GM21825 (cell line): ENCODE results near the gene ENGASE.

Experiments used
- ATAC-seq: cut with Tn5 transposase; IDR thresholded peaks from one replicate; pipeline ENCODE4 v1.9.1; 2021; ENCODE audit warnings: mild to moderate bottlenecking, moderate library complexity; ENCODE audit not compliant: unreplicated experiment

ENGASE gene

GRCh38 chr17:79090443-79091225 lies 16.0 kb downstream of the ENGASE start:
- ATAC-seq, result no peak

GRCh38 chr17:79091226-79091670 lies 16.6 kb downstream of the ENGASE start:
- no peak for ATAC-seq

GRCh38 chr17:79092567-79092966 lies 17.9 kb downstream of the ENGASE start:
- no peak for ATAC-seq

- no peak for ATAC-seq
Measured at GRCh38 chr17:79093270-79093669, 18.6 kb downstream of the ENGASE start.

DNA sequence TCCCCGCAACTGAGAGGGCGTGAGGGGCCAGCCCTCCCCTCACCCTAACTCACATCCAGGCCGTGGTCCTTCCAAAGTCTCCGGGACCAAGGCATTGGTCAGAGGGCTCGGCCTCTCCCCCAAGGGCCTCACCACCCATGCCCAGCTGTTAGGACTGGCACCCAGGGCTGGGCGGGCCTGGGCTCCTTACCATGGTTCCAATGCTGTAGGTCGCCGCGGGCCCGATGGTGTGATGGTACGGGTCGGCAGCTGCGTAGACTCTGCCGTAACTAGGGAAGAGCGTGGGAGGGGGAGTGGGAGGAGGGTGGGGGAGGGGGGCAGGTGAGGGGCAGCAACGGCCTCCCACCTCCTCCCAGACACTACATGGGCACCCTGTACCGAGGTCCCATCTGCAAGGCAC lies 19.6 kb downstream of the ENGASE start:
- ATAC-seq, result no peak

DNA sequence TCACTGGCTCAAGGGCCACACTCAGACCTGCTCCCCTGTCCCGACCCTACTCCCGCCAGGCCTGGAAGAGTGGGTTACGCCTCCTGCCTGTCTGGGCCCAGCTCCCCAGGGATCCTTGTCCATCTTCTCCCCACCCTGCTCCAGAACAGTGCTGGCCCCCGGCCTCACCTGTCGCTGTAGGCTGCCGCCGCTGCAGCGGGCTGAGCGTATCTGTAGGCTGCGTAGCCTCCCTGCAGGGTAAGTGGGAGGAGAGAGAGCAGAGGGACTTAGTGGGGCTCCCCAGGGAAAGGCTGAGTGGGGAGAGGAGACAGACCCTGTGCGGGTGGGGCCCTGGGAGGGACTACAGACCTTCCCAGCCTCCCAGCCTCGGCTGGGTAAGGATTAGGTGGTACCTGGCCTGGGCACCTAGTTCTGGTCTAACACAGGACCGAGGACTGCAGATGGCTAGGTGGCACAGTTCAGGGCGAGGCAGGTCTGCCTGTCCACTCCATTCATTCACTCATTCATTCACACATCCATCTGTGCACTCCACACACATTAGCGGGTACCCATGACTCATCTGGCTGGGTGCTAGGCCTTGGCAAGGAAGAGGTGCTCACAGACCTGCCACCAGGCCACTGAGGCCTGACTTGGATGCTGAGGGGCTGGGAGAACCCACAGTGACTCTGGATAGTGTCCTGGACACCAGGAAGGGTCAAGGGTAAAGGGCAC lies 20.9 kb downstream of the ENGASE start:
- no peak for ATAC-seq

- ATAC-seq, result no peak
Measured at GRCh38 chr17:79096477-79096876, 21.9 kb downstream of the ENGASE start.

DNA sequence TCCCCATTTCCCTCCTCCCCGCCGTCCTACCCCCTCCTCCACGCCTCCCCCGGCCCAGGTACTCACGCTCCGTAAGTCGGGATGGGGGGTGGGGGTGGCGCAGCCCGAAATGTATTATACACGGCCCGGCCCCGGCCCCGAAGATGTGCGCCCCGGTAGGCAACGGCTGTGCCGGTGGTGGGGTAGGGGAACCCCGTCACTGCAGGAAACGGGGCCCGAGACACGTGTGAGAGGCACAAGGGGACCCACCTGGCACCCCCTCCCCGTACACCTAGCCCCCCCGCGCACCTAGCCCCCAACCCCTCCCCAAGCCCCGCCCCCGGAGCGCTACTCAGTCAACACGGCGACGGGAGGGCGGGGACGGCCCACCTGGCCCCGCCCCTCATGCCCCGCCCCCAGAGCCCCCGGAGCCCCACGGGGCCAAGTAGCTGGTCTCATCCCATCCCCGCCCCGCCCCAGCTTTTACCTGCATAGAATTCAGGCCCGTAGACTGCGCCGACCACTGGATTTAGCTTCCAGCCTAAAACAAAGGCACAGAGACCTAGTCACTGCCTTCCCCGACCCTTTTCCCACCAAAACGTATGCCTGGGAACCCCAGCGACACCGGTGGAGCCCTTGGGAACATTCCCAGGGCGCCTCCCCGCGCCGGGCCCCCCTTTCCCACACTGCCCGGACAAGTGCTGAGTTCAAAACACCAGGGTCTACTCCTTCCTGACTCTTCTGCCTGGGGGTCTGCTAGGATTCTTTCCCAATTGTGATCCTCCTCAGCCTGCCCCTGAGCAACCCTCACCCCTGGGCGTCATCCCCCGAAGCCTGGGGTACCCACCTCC lies 22.8 kb downstream of the ENGASE start:
- ATAC-seq, result no peak

DNA sequence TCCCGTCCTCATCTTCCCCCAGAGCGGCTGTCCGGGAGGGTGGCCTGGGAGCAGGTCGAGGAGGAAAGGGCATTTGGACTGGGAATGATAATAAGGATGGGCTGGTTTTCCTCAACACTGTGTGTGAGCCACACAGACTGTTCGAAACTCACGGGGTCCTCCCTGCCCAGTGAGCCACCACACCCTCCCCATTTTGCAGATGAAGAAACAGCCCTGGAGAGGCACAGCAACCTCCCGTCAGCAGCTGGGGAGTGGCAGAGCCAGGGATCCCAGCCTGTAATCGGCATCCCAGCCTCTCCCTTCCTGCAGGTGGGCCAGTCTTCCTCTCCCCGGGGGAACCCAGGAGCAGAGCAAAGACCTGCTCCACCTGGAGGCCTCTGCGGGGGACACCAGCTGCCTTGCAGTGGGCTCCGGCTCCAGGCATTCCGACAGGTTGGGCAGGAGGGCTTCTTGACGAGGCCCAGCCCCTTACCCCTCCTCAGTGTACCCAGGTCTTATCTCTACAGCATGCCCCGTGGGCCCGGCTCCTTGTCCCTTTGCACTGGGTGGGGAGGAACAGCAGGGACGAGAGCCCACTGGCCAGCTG lies 23.8 kb downstream of the ENGASE start:
- no peak for ATAC-seq

DNA sequence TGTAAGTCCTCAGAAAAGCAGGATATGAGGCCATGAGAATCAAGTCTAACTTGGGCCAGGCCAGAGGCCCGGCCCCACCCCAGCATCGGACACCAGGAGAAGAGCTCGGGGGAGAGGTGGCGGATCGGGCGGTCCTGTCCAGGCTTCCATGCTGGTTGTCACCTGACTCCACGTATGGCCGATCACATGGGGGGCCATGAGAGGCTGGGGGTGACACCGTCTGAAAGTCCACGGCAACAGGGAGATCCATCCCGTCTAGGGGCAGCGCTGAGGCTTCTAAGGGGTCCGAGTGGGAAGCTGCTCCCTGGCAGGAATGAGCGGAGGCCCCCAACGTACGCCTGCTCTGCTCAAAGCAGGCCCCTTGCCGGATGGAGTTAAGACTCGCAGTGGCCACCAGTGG lies 25.8 kb downstream of the ENGASE start:
- ATAC-seq, result no peak

- ATAC-seq, result no peak
Measured at GRCh38 chr17:79101111-79101673, 26.6 kb downstream of the ENGASE start.

DNA sequence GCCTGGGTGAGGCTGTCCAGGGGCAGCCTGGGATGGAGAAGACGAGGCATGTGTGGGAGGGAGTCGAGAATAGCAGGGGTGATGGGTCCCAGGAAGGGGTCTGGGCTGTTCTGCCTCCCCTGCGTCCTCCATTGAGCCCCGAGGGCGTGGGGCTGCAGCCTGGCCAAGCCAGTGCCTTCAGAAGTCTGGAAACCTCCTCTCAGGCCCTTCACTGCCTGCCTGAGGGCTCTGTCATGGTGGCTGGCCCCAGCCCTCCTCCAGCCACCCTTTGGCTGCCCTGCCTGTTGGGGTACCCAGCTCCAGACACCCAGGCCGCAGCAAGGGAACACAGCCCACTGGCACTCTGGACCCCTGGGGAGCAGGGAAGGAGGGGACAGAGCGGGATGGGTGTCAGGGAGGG lies 27.6 kb downstream of the ENGASE start:
- no peak for ATAC-seq

GRCh38 chr17:79104898-79105600 lies 30.4 kb downstream of the ENGASE start:
- no peak for ATAC-seq

- ATAC-seq, result no peak
Measured at GRCh38 chr17:79105937-79106336, 31.3 kb downstream of the ENGASE start.

DNA sequence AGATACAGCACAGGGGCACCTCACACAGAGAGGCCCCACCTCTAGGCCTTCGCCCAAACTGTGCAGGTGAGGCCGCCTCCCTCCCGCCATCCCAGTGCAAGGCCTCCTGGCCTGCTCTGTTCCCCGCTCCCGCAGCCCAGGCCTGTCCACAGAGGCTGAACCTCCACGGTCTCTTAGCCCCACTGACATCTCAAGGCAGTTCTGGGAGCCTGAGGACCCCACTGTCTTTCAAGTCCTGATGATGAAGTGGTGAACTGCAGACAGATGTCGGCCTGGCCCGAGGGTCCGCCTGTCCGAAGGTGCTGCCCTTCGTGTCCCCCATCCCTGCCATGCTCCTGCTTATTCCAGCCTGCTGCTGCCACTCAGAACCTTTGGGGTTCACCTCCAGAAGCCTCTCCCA lies 32.3 kb downstream of the ENGASE start:
- ATAC-seq, result no peak

DNA sequence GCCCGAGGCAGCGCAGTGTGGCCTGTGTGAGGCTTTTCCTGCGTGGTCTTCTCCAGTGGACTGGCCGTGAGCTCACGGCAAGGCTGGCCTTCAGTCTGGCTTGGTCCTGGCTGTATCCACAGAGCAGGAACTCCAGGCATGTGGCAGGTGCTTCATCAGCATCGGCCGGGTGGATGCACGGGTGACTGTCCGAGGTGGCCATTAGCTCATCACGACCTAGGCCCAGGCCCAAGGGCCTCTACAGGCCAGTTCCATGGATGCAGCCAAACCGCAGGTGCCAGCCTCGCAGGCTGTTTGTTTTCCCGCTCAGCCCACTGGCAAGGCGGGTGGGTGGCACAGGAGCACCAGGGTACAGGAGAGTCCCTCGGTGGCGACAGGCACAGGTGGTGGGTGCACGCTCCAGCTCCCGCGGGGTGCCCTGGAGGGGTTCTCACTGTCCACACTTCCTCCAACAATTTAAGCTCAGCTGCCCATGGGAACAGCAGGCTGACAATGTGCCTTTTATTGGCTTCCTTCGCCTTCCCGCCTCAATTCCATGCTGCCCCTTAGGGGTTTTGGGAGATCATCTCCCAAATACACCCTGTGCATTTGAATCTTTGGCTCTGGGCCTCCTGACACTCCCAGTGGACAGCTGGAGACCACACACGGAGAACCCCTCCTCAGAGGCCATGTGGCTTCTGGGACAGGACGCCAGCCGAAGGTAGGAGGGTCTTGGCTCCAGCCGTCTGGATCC lies 33.0 kb downstream of the ENGASE start:
- ATAC-seq, result no peak

- no peak for ATAC-seq
Measured at GRCh38 chr17:79108232-79108850, 33.7 kb downstream of the ENGASE start.

DNA sequence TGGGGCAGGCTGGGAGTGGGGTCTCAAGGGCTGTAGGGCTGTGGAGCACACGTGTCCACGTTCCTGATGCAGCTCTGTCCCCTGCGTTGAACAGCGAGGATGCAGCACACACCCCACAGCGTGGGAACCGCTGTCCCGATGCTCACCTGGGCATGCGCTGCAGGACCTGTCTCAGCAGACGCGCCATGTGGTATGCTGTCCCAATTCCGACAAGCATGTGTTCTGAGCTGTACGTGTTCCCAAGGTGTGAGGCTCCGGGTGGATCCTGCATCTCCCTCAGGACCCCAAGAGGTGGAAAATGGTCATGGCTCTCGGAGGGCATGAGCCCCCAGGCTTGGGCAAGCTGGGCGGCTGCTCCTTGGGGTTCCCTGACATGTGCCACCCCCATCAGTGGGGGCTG lies 34.2 kb downstream of the ENGASE start:
- no peak for ATAC-seq

GRCh38 chr17:79109584-79109983 lies 35.0 kb downstream of the ENGASE start:
- ATAC-seq, result no peak
